H1 (cell line): ENCODE data around the gene CPT1A. TPM values are rescaled to one million over a fixed set of nuclear protein-coding genes. Genes with fewer than 3 reads are reported as not detected.
A peak's percentile ranks its signal among the peaks of the same experiment; 100 is the strongest.

ENCODE experiments used
- CTCF ChIA-PET: fragments of 300-600 bp; sonication (Branson Sonifier 250); formaldehyde crosslinking; loops from one replicate; lab custom pipeline; 2021; ENCODE audit not compliant: partially characterized antibody; lab: Charles Lee
- POLR2A ChIA-PET: fragments of 300-600 bp; sonication (Branson Sonifier 250); formaldehyde crosslinking; loops from one replicate; lab custom pipeline; 2021; ENCODE audit warnings: inconsistent platforms; ENCODE audit not compliant: partially characterized antibody; lab: Charles Lee
- DNase-seq, 2 experiments: peaks; one replicate each; pipeline versions ENCODE4 v3.0.0 to v3.0.0-alpha.2; 2010 to 2022; ENCODE audit warnings: low spot score in 2 of 2, low read depth in 1 of 2, mixed read lengths in 1 of 2
- FAIRE-seq: peaks from 2 replicates; lab custom pipeline; 2011; peaks lifted over from hg19 to GRCh38; lab: Jason Lieb, UNC
- H2AFZ ChIP-seq: 2 replicates; pipeline ENCODE4 v1.8.1; 2012; ENCODE audit warnings: low read length, inconsistent platforms
- H2AK5ac ChIP-seq: 2 replicates; pipeline ENCODE4 v1.6.1; 2013; ENCODE audit warnings: low read depth, low read length
- H2BK120ac ChIP-seq: replicated peaks from 2 replicates; pipeline ENCODE3; 2013; ENCODE audit warnings: low read depth, low read length, inconsistent platforms
- H2BK12ac ChIP-seq: 2 replicates; pipeline ENCODE4 v1.6.1; 2013; ENCODE audit warnings: low read depth, low read length
- H2BK15ac ChIP-seq: 2 replicates; pipeline ENCODE4 v1.6.1; 2013; ENCODE audit warnings: low read length
- H2BK20ac ChIP-seq: 2 replicates; pipeline ENCODE4 v1.6.1; 2013; ENCODE audit warnings: low read length
- H2BK5ac ChIP-seq: 2 replicates; pipeline ENCODE4 v1.6.1; 2013; ENCODE audit warnings: low read depth, low read length
- H3K14ac ChIP-seq: 2 replicates; pipeline ENCODE4 v1.6.1; 2013; ENCODE audit warnings: inconsistent platforms; ENCODE audit not compliant: insufficient read length
- H3K18ac ChIP-seq: 2 replicates; pipeline ENCODE4 v1.6.1; 2013; ENCODE audit warnings: low read length; ENCODE audit errors: extremely low read depth
- H3K23ac ChIP-seq: 2 replicates; pipeline ENCODE4 v1.6.1; 2013; ENCODE audit warnings: inconsistent platforms; ENCODE audit not compliant: insufficient read length
- H3K23me2 ChIP-seq: 2 replicates; pipeline ENCODE4 v1.6.1; 2013; ENCODE audit warnings: low read depth, low read length
- H3K27ac ChIP-seq: 2 replicates; pipeline ENCODE4 v1.6.1; 2011; ENCODE audit warnings: low read depth, low read length, inconsistent platforms
- H3K27me3 ChIP-seq, 4 experiments: replicated peaks in 1 of 4; 1 replicate in 1 of 4; 2 replicates in 3 of 4; pipeline versions ENCODE4 v1.6.1 to v1.8.1; 2011 to 2013; ENCODE audit warnings: low read length in 3 of 4, mild to moderate bottlenecking in 3 of 4, inconsistent platforms in 2 of 4, mixed read lengths in 2 of 4, moderate library complexity in 1 of 4; ENCODE audit not compliant: control insufficient read depth in 3 of 4, insufficient read depth in 3 of 4; ENCODE audit errors: extremely low read depth in 1 of 4
- H3K36me3 ChIP-seq, 4 experiments: 2 replicates each; pipeline versions ENCODE4 v1.6.1 to v1.8.1; 2011 to 2013; ENCODE audit warnings: mild to moderate bottlenecking in 4 of 4, low read length in 3 of 4, moderate library complexity in 2 of 4, control low read depth in 1 of 4, inconsistent platforms in 1 of 4; ENCODE audit not compliant: insufficient read depth in 4 of 4, control insufficient read depth in 2 of 4
- H3K4ac ChIP-seq: replicated peaks from 2 replicates; pipeline ENCODE3; 2013; ENCODE audit warnings: low read length, low read depth, mixed read lengths, inconsistent platforms; ENCODE audit not compliant: insufficient read length
- H3K4me1 ChIP-seq, 4 experiments: replicated peaks in 1 of 4; 1 replicate in 1 of 4; 2 replicates in 3 of 4; pipeline versions ENCODE4 v1.6.1 to v1.8.1; 2011 to 2013; ENCODE audit warnings: low read length in 3 of 4, inconsistent platforms in 2 of 4, mixed read lengths in 1 of 4; ENCODE audit not compliant: insufficient read depth in 4 of 4, control insufficient read depth in 3 of 4
- H3K4me2 ChIP-seq, 2 experiments: 2 replicates each; pipeline versions ENCODE4 v1.6.1 to v1.8.1; 2011 to 2013; ENCODE audit warnings: low read depth in 2 of 2, low read length in 2 of 2, control low read depth in 1 of 2, inconsistent platforms in 1 of 2, mild to moderate bottlenecking in 1 of 2; ENCODE audit not compliant: insufficient read depth in 1 of 2
- H3K4me3 ChIP-seq, 4 experiments: fragments of 200-600, 300-600 bp in 1 of 4; sonication (generic), shearing (Covaris generic), sonication (Bioruptor Twin) in 1 of 4; 2 replicates each; pipeline versions ENCODE4 v1.5.1 to v1.8.1; 2011 to 2016; ENCODE audit warnings: low read length in 4 of 4, low read depth in 3 of 4, control low read depth in 2 of 4, inconsistent platforms in 2 of 4, mild to moderate bottlenecking in 2 of 4, mixed read lengths in 1 of 4, moderate library complexity in 1 of 4; ENCODE audit not compliant: insufficient read depth in 2 of 4; ENCODE audit errors: extremely low read depth in 1 of 4
- H3K56ac ChIP-seq: replicated peaks from 2 replicates; pipeline ENCODE3; 2013; ENCODE audit warnings: low read depth, mild to moderate bottlenecking, mixed read lengths, low read length, inconsistent platforms; ENCODE audit not compliant: insufficient read length
- H3K79me1 ChIP-seq: 2 replicates; pipeline ENCODE4 v1.6.1; 2013; ENCODE audit warnings: low read depth, low read length, control low read depth
- H3K79me2 ChIP-seq, 2 experiments: 2 replicates each; pipeline versions ENCODE4 v1.6.1 to v1.8.1; 2012 to 2013; ENCODE audit warnings: low read length in 2 of 2, mild to moderate bottlenecking in 2 of 2, inconsistent platforms in 1 of 2; ENCODE audit not compliant: insufficient read depth in 2 of 2, control insufficient read depth in 1 of 2
- H3K9ac ChIP-seq, 4 experiments: replicated peaks in 1 of 4; 1 replicate in 1 of 4; 2 replicates in 3 of 4; pipeline versions ENCODE4 v1.6.1 to v1.8.1; 2011 to 2013; ENCODE audit warnings: low read depth in 3 of 4, low read length in 3 of 4, control low read depth in 2 of 4, mild to moderate bottlenecking in 2 of 4, moderate library complexity in 2 of 4, inconsistent platforms in 1 of 4; ENCODE audit errors: extremely low read depth in 1 of 4
- H3K9me3 ChIP-seq, 2 experiments: 2 replicates each; pipeline versions ENCODE4 v1.6.1 to v1.8.1; 2012 to 2013; ENCODE audit warnings: mild to moderate bottlenecking in 2 of 2, moderate library complexity in 2 of 2, control low read depth in 1 of 2, inconsistent platforms in 1 of 2, low read depth in 1 of 2, low read length in 1 of 2, mixed read lengths in 1 of 2; ENCODE audit not compliant: insufficient read depth in 2 of 2
- H4K20me1 ChIP-seq, 2 experiments: replicated peaks in 1 of 2; 2 replicates each; pipeline versions ENCODE3 to v1.8.1; 2011 to 2013; ENCODE audit warnings: inconsistent platforms in 2 of 2, low read length in 2 of 2, mild to moderate bottlenecking in 1 of 2; ENCODE audit not compliant: insufficient read depth in 2 of 2, control insufficient read depth in 1 of 2
- H4K5ac ChIP-seq: 2 replicates; pipeline ENCODE4 v1.6.1; 2013; ENCODE audit warnings: low read length, low read depth, mixed read lengths, inconsistent platforms; ENCODE audit not compliant: insufficient read length
- H4K8ac ChIP-seq: 2 replicates; pipeline ENCODE4 v1.8.0; 2013; ENCODE audit warnings: mild to moderate bottlenecking, moderate library complexity, low read length, inconsistent platforms; ENCODE audit not compliant: insufficient read depth; ENCODE audit errors: extremely low read depth
- H4K91ac ChIP-seq: replicated peaks from 2 replicates; pipeline ENCODE3; 2013; ENCODE audit warnings: low read length, mixed read lengths, inconsistent platforms; ENCODE audit not compliant: insufficient read length
- BRCA1 ChIP-seq: IDR thresholded peaks from 2 replicates; pipeline ENCODE4 v1.6.1; 2012; ENCODE audit warnings: low read depth, low read length, improper control_type of control experiment
- PHF8 ChIP-seq: fragments of 200-600 bp; sonication (generic); conservative IDR thresholded peaks from 2 replicates; pipeline ENCODE4 v1.7.1; 2012; ENCODE audit warnings: low read depth, mild to moderate bottlenecking, inconsistent platforms, low read length, moderate library complexity
- RFX5 ChIP-seq: IDR thresholded peaks from 2 replicates; pipeline ENCODE4 v1.6.1; 2011; ENCODE audit warnings: low read depth, low read length, improper control_type of control experiment, borderline replicate concordance
- RNF2 ChIP-seq: fragments of 200-900, 300-1000 bp; sonication (generic); IDR thresholded peaks from 2 replicates; pipeline ENCODE4 v1.7.1; 2016; ENCODE audit warnings: borderline replicate concordance, low read depth, mild to moderate bottlenecking, antibody characterized with exemption, low read length; ENCODE audit not compliant: poor library complexity, severe bottlenecking; ENCODE audit errors: missing control alignments
- RXRA ChIP-seq: IDR thresholded peaks from 2 replicates; pipeline ENCODE4 v1.6.1; 2011; ENCODE audit warnings: low read depth, mild to moderate bottlenecking, low read length, moderate library complexity; ENCODE audit not compliant: insufficient read depth
- SIN3A ChIP-seq, 2 experiments: IDR thresholded peaks in 1 of 2; conservative IDR thresholded peaks in 1 of 2; 2 replicates each; pipeline ENCODE4 v1.6.1; 2011 to 2012; ENCODE audit warnings: low read length in 2 of 2, improper control_type of control experiment in 1 of 2, low read depth in 1 of 2, mild to moderate bottlenecking in 1 of 2
- SP1 ChIP-seq: IDR thresholded peaks from 2 replicates; pipeline ENCODE4 v1.6.1; 2011; ENCODE audit warnings: low read depth, low read length
- YY1 ChIP-seq: IDR thresholded peaks from 2 replicates; pipeline ENCODE4 v1.6.1; 2011; ENCODE audit warnings: low read depth, mild to moderate bottlenecking, low read length
- WGBS, 2 experiments: shearing (Covaris generic) in 1 of 2; methylation state at CpG; one replicate each; pipeline versions ENCODE4 v1.1.6 to v1.1.7; 2013 to 2015; ENCODE audit warnings: low lambda C conversion rate in 2 of 2, mixed read lengths in 2 of 2, inconsistent platforms in 1 of 2, low coverage in 1 of 2, missing lambda C conversion rate in 1 of 2; ENCODE audit not compliant: insufficient replicate concordance in 2 of 2, insufficient coverage in 1 of 2, insufficient read length in 1 of 2; ENCODE audit errors: extremely low coverage in 1 of 2, missing lambda C conversion rate in 1 of 2; 5-methylcytosine and 5-hydroxymethylcytosine counted together
- polyA plus RNA-seq, 7 experiments: library from polyadenylated mRNA; depleted of rRNA in 3 of 7; stranded (reverse) in 5 of 7; unstranded in 2 of 7; fragments of >200 nt in 5 of 7; fragments of 200-250 nt in 2 of 7; gene quantifications; 1 replicate in 5 of 7; 2 replicates in 1 of 7; 4 replicates in 1 of 7; pipeline versions ENCODE4 v1.2.1 to v1.2.3, GENCODE V29; 2011 to 2013; ENCODE audit warnings: missing spikeins in 2 of 7, mixed read lengths in 2 of 7
- total RNA-seq: library from RNA; stranded (reverse); fragmentation: NEBNext Ultra II Directional; extraction: Animal tissue kit (Norgen Biotek cat#: 25700); gene quantifications from 2 replicates; pipeline ENCODE4 v1.2.1, GENCODE V29; 2021
- TF ChIP-seq, protein P1 (sequence below): IDR thresholded peaks from 2 replicates; pipeline ENCODE4 v1.6.1; 2011; ENCODE audit warnings: low read length, improper control_type of control experiment

The CPT1A gene
- total and polyA plus RNA-seq, 2 of the 8 experiments (the other 6 are each of a cell fraction or from before 2014, with no cell fraction given): 2.9 to 12.2 TPM

DNA sequence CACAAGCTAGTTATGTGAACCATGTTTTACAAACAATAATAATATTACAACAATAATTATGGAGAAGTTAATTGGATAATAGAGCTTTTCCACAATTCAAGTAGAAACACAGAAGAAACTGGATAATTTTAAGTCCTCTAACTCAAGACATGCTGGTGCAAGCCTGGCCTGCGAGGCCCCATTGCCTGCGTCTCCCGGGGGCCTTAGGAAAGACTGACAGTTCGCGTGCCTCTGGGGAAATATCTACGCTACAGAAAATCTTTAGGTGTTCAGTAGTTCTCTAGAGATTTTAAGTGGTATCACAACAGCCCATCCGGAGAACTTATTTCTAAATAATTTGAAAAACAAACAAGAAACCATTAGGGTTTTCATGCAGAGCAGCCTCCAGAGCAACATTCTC is 134.2 kb downstream of the CPT1A start:
- WGBS, 2 experiments: 84% methylated on average over 7 of the region's 7 CpGs; no CpG with 5 or more reads in 1 of the 2 experiments
- H3K9ac ChIP-seq: no peak overlapping the region
- H3K36me3 ChIP-seq: peaks cover 0 to 3% (median 0%) of the 10 kb centered on the region in 4 experiments; a peak in 1 of 8 replicates
- H3K18ac ChIP-seq: no peak overlapping the region
- peaks cover 0 to 3% of the 10 kb centered on the region in 2 experiments for H4K20me1 ChIP-seq
- H2BK15ac ChIP-seq: no peak overlapping the region
- H2BK12ac ChIP-seq: 0 out of 2 replicates have a peak overlapping the region, but pooled peaks have one; percentile 35
- H3K79me1 ChIP-seq: no peaks in the 10 kb centered on the region
- no peaks in the 10 kb centered on the region; a peak in 1 of 7 replicates for H3K27me3 ChIP-seq
- H2BK120ac ChIP-seq: no peak overlapping the region
- H2BK5ac ChIP-seq: no peak overlapping the region
- no peak overlapping the region for H2AK5ac ChIP-seq
- no peaks in the 10 kb centered on the region for H3K79me2 ChIP-seq
- H3K4me1 ChIP-seq: peaks cover 8 to 18% (median 9%) of the 10 kb centered on the region in 4 experiments
- H3K4me2 ChIP-seq: no peak overlapping the region
- no peak overlapping the region for H2AFZ ChIP-seq
- H3K9me3 ChIP-seq: no peaks in the 10 kb centered on the region
- ChIA-PET POLR2A (interaction anchor here (0.8 to 3.0 kb wide), 5 partner anchors 10 to 24 kb away, joined by 3 to 13 read pairs (median 4); partner anchors contain the start of gene GAL), CTCF (interaction anchor here (0.7 to 1.9 kb wide), 6 partner anchors 9 to 90 kb away, joined by 3 to 6 read pairs (median 4); no protein-coding TSS in a partner anchor)
- no peak overlapping the region for H4K8ac ChIP-seq
- TF ChIP-seq, protein P1, sequence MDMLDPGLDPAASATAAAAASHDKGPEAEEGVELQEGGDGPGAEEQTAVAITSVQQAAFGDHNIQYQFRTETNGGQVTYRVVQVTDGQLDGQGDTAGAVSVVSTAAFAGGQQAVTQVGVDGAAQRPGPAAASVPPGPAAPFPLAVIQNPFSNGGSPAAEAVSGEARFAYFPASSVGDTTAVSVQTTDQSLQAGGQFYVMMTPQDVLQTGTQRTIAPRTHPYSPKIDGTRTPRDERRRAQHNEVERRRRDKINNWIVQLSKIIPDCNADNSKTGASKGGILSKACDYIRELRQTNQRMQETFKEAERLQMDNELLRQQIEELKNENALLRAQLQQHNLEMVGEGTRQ: no peak
- TF ChIP-seq BRCA1 (no peak), SP1 (no peak), SIN3A (conservative IDR thresholded peaks at IDR 0.05 in 1 of 2, IDR thresholded peaks at IDR 0.05 in 1 of 2; ENCODE audit: low read depth in 1 of 2, low read length in 2 of 2) (no peak), PHF8 (no peak), RXRA (no peak), RFX5 (no peak), YY1 (no peak), RNF2 (no peak)
- H4K5ac ChIP-seq: no peak overlapping the region
- H3K23me2 ChIP-seq: peaks cover 4% of the 10 kb centered on the region; the same call in 1 of the 2 replicates
- H3K4ac ChIP-seq: no peak overlapping the region
- no peak overlapping the region for H3K4me3 ChIP-seq
- H2BK20ac ChIP-seq: peak overlapping the region; percentile 95; the same call in 1 of the 2 replicates
- H4K91ac ChIP-seq: peak overlapping the region; percentile 12
- FAIRE-seq (no peak), DNase-seq (no peak)
- no peak overlapping the region for H3K23ac ChIP-seq
- no peak overlapping the region for H3K14ac ChIP-seq
- H3K27ac ChIP-seq: no peak overlapping the region
- H3K56ac ChIP-seq: no peak overlapping the region
